ENCODE measurements around the gene EP400. TPM values are rescaled to one million over a fixed set of nuclear protein-coding genes. Genes with fewer than 3 reads are reported as not detected.

EP400 gene
- total RNA-seq, 1 experiment from 2014 or later = 61.7 TPM

- Histone ChIP-seq H4K5ac (ENCODE audit: insufficient read length, low read depth, low read length) (no peak overlapping the region), H3K23me2 (ENCODE audit: insufficient read length, low read depth, low read length, poor library complexity, severe bottlenecking) (no peaks in the 10 kb centered on the region), H4K91ac (ENCODE audit: insufficient read length, low read depth, low read length) (no peak overlapping the region), H3K79me1 (ENCODE audit: insufficient read depth, low read depth, low read length, poor library complexity, severe bottlenecking) (no peaks in the 10 kb centered on the region), H3K79me2 (ENCODE audit: insufficient read depth, low read length) (no peaks in the 10 kb centered on the region; the same call in 1 of the 2 replicates), H3K56ac (ENCODE audit: insufficient read length, low read depth, low read length) (no peak overlapping the region), H3K27me3 (ENCODE audit: insufficient read depth, low read length) (no peaks in the 10 kb centered on the region), H3T11ph (ENCODE audit: low read length) (no peak overlapping the region), H2BK12ac (ENCODE audit: insufficient read length, low read depth, low read length) (no peak overlapping the region), H2AK5ac (ENCODE audit: insufficient read length, low read length) (no peak overlapping the region), H2AFZ (ENCODE audit: low read length) (no peak overlapping the region), H3K4ac (ENCODE audit: low read depth, low read length) (no peak overlapping the region), H2BK5ac (ENCODE audit: insufficient read length, low read length) (no peak overlapping the region), H2BK120ac (ENCODE audit: low read depth, low read length, poor library complexity, severe bottlenecking) (no peak overlapping the region), H3K23ac (ENCODE audit: insufficient read length, low read depth, low read length) (no peak overlapping the region), H2BK20ac (ENCODE audit: low read depth, low read length, poor library complexity, severe bottlenecking) (no peak overlapping the region), H3K27ac (ENCODE audit: insufficient read length, low read depth, low read length) (no peak overlapping the region), H3K9me3 (ENCODE audit: control insufficient read depth, low read depth, low read length) (no peaks in the 10 kb centered on the region), H3K4me1 (ENCODE audit: insufficient read depth, low read length) (no peaks in the 10 kb centered on the region), H3K14ac (ENCODE audit: insufficient read depth, low read length) (no peak overlapping the region), H4K8ac (replicated peaks; ENCODE audit: insufficient read length, low read depth, low read length) (no peak overlapping the region), H3K18ac (ENCODE audit: insufficient read length, low read depth, low read length) (no peak overlapping the region), H2BK15ac (ENCODE audit: low read depth, low read length) (no peak overlapping the region), H3K4me2 (ENCODE audit: insufficient read depth, insufficient read length, low read length) (no peak overlapping the region), H3K9ac (ENCODE audit: extremely low read depth, insufficient read length, low read length) (no peak overlapping the region), H4K20me1 (ENCODE audit: control insufficient read depth, insufficient read depth, insufficient read length) (no peaks in the 10 kb centered on the region)
- Mint-ChIP-seq H3K9me3 (no peaks in the 10 kb centered on the region), H3K4me3 (no peak overlapping the region), H3K27ac (no peak overlapping the region), H3K4me1 (no peaks in the 10 kb centered on the region), H3K36me3 (ENCODE audit: insufficient read depth in 1 of 3, low read depth in 3 of 3) (peaks cover 58 to 95% (median 69%) of the 10 kb centered on the region in 3 experiments; a peak in 6 of 7 replicates), H3K27me3 (ENCODE audit: low read depth) (peaks cover 1% of the 10 kb centered on the region; the same call in 1 of the 2 replicates)
- no CpG with 5 or more reads among the region's 8 CpGs for WGBS (ENCODE audit: extremely low coverage, insufficient read length, low lambda C conversion rate)
- DNase-seq = no peak
- TF ChIP-seq, protein P1, sequence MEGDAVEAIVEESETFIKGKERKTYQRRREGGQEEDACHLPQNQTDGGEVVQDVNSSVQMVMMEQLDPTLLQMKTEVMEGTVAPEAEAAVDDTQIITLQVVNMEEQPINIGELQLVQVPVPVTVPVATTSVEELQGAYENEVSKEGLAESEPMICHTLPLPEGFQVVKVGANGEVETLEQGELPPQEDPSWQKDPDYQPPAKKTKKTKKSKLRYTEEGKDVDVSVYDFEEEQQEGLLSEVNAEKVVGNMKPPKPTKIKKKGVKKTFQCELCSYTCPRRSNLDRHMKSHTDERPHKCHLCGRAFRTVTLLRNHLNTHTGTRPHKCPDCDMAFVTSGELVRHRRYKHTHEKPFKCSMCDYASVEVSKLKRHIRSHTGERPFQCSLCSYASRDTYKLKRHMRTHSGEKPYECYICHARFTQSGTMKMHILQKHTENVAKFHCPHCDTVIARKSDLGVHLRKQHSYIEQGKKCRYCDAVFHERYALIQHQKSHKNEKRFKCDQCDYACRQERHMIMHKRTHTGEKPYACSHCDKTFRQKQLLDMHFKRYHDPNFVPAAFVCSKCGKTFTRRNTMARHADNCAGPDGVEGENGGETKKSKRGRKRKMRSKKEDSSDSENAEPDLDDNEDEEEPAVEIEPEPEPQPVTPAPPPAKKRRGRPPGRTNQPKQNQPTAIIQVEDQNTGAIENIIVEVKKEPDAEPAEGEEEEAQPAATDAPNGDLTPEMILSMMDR (conservative IDR thresholded peaks at IDR 0.05) = no peak
Measured at GRCh38 chr12:131940141-131940547, 9.6 kb upstream of the EP400 start.
